Measurements from ENCODE around the gene SMCO4.
A peak's percentile ranks its signal among the peaks of the same experiment; 100 is the strongest.
"Not testable (repeated sequence)": the region's sequence is repeated elsewhere in the genome, so short reads cannot be mapped to it uniquely, and the experiment has no call there.

The SMCO4 gene

GRCh38 chr11:93464927-93465540 lies 78.2 kb downstream of the SMCO4 start:
- no peak for DNase-seq

GRCh38 chr11:93463666-93464065 lies 79.5 kb downstream of the SMCO4 start:
- DNase-seq: not testable (repeated sequence)

GRCh38 chr11:93458286-93458685 lies 84.9 kb downstream of the SMCO4 start:
- DNase-seq: no peak

DNA sequence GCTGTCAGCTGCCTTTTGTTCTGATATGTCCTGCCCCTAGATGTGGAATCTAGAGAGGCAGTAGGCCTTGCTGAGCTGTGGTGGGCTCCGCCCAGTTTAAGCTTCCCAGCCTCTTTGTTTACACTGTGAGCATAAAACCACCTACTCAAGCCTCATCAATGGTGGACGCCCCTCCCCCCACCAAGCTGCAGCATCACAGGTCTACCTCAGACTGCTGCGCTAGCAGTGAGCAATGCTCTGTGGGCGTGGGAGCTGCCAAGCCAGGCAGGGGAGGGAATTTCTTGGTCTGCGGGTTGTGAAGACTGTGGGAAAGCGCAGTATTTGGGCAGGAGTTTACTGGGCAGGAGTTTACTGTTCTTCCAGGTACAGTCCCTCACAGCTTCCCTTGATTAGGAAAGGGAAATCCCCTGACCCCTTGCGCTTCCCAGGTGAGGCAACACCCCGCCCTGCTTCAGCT lies 98.5 kb downstream of the SMCO4 start:
- peak; percentile 17 to 19 for DNase-seq

DNA sequence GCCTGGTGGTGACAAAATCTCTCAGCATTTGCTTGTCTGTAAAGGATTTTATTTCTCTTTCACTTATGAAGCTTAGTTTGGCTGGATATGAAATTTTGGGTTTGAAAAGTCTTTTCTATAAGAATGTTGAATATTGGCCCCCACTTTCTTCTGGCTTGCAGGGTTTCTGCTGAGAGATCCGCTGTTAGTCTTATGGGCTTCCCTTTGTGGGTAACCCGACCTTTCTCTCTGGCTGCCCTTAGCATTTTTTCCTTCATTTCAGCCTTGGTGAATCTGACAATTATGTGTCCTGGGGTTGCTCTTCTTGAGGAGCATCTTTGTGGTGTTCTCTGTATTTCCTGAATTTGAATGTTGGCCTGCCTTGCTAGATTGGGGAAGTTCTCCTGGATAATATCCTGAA lies 100.0 kb downstream of the SMCO4 start:
- DNase-seq: not testable (repeated sequence)

DNA sequence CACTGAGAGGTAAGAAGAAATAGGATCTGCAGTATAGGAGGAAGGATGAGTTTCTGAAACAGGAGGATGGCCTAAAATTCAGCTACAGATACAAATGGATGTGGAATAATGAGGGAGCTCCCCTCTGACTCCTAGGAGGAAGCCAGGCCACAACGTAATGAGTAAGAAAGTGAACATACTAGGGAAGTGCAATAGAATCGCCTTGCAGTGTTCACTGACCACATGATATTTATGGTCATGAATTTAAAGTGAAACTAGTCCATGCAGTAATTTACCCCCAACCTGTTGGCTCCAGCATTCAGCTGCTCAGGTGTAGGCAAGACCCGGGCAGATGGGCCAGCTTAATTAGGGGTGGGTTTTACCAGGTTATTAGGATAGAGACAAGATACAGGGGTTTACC lies 110.9 kb downstream of the SMCO4 start:
- no peak for DNase-seq

All from stimulated activated CD4-positive, alpha-beta T cell treated with anti-CD3 and anti-CD28 coated beads, Interleukin-2, amount 100 ng/mL, for 24 hours (primary cell).